OCI-LY7 (cell line): ENCODE data around the gene SSRP1. TPM values are rescaled to one million over a fixed set of nuclear protein-coding genes. Genes with fewer than 3 reads are reported as not detected.

Experiments used
- BruUV-seq: library from RNA; stranded (reverse); fragments of 400-500 nt; replicated peaks from 2 replicates; lab custom pipeline; 2021; lab: Mats Ljungman, UMichigan
- CTCF ChIA-PET: fragments of 300-600 bp; sonication (Branson Sonifier 250); formaldehyde crosslinking; loops from one replicate; lab custom pipeline; 2022; ENCODE audit warnings: antibody characterized with exemption; ENCODE audit not compliant: unreplicated experiment; lab: Charles Lee
- POLR2A ChIA-PET: fragments of 300-600 bp; sonication (Branson Sonifier 250); formaldehyde crosslinking; loops from one replicate; lab custom pipeline; 2022; ENCODE audit warnings: antibody characterized with exemption; lab: Charles Lee
- DNase-seq: peaks from one replicate; pipeline ENCODE4 v3.0.0-alpha.2; 2015; ENCODE audit warnings: low spot score
- H2AFZ ChIP-seq: fragments of 200-600 bp; sonication (generic), shearing (Covaris generic); 2 replicates; pipeline ENCODE4 v1.6.1; 2014; ENCODE audit warnings: mild to moderate bottlenecking, antibody characterized with exemption, low read length, moderate library complexity
- H3K27ac ChIP-seq: fragments of 200-600 bp; sonication (generic); 2 replicates; pipeline ENCODE4 v1.5.1; 2014; ENCODE audit warnings: mixed run types, low read depth, mild to moderate bottlenecking, moderate library complexity, low read length, inconsistent platforms; ENCODE audit not compliant: poor library complexity, severe bottlenecking
- H3K36me3 ChIP-seq: fragments of 200-600 bp; sonication (generic); 2 replicates; pipeline ENCODE4 v1.6.1; 2014; ENCODE audit warnings: mild to moderate bottlenecking, antibody characterized with exemption, low read length, moderate library complexity, mixed read lengths; ENCODE audit not compliant: insufficient read depth
- H3K4me1 ChIP-seq: fragments of 200-600 bp; sonication (generic); 2 replicates; pipeline ENCODE4 v1.5.1; 2014; ENCODE audit warnings: mild to moderate bottlenecking, low read length; ENCODE audit not compliant: insufficient read depth, poor library complexity, severe bottlenecking
- H3K4me2 ChIP-seq: fragments of 200-600 bp; sonication (generic); 2 replicates; pipeline ENCODE4 v1.6.1; 2014; ENCODE audit warnings: mild to moderate bottlenecking, low read length
- H3K4me3 ChIP-seq: fragments of 200-600 bp; sonication (generic); 2 replicates; pipeline ENCODE4 v1.5.1; 2014; ENCODE audit warnings: mild to moderate bottlenecking, low read depth, low read length; ENCODE audit not compliant: poor library complexity, severe bottlenecking
- H3K79me2 ChIP-seq: fragments of 200-600 bp; sonication (generic); 2 replicates; pipeline ENCODE4 v1.6.1; 2016; ENCODE audit warnings: low read depth, mild to moderate bottlenecking, low read length, moderate library complexity, mixed read lengths; ENCODE audit not compliant: insufficient read depth
- H3K9me2 ChIP-seq: fragments of 200-600 bp; sonication (generic); 2 replicates; pipeline ENCODE4 v1.6.1; 2016; ENCODE audit warnings: mild to moderate bottlenecking, low read length, mixed read lengths; ENCODE audit not compliant: insufficient read depth
- H3K9me3 ChIP-seq: fragments of 200-600 bp; sonication (generic); 2 replicates; pipeline ENCODE4 v1.6.1; 2014; ENCODE audit warnings: mild to moderate bottlenecking, mixed run types, low read length, mixed read lengths
- H4K20me1 ChIP-seq: fragments of 200-600 bp; sonication (generic); 2 replicates; pipeline ENCODE4 v1.6.1; 2014; ENCODE audit warnings: mild to moderate bottlenecking, antibody characterized with exemption, low read length, moderate library complexity, mixed read lengths; ENCODE audit not compliant: insufficient read depth
- EZH2phosphoT487 ChIP-seq: fragments of 200-600 bp; sonication (generic); IDR thresholded peaks from 2 replicates; pipeline ENCODE4 v1.6.1; 2018; ENCODE audit warnings: low read depth, borderline replicate concordance, mild to moderate bottlenecking, mixed run types, antibody characterized with exemption, low read length, moderate library complexity, mixed read lengths
- intact Hi-C: fragments of 100-400 bp; cut with micrococcal nuclease; formaldehyde crosslinking; loops from one replicate; pipeline ENCODE4 v1.10.0; 2022; ENCODE audit not compliant: unreplicated experiment
- total RNA-seq, 2 experiments: library from RNA; depleted of rRNA in 1 of 2; stranded (reverse); fragments of >200 nt in 1 of 2; shearing (Covaris generic) in 1 of 2; gene quantifications; 2 replicates each; pipeline ENCODE4 v1.2.3, GENCODE V29; 2014 to 2022
- TF ChIP-seq, protein P1 (sequence below): fragments of 200-600 bp; sonication (generic); conservative IDR thresholded peaks from 2 replicates; pipeline ENCODE4 v1.5.1; 2014; ENCODE audit warnings: mild to moderate bottlenecking, antibody characterized with exemption, low read length, moderate library complexity, mixed read lengths

SSRP1 gene
- total RNA-seq, 2 experiments from 2014 or later, result 146 to 221 TPM

GRCh38 chr11:57359896-57360690 is 24.4 kb upstream of the SSRP1 start:
- Histone ChIP-seq H3K4me2 (no peak overlapping the region), H3K36me3 (no peaks in the 10 kb centered on the region), H4K20me1 (no peaks in the 10 kb centered on the region), H2AFZ (no peak overlapping the region), H3K4me1 (no peaks in the 10 kb centered on the region), H3K9me3 (no peaks in the 10 kb centered on the region), H3K79me2 (no peaks in the 10 kb centered on the region), H3K27ac (no peak overlapping the region), H3K4me3 (no peak overlapping the region), H3K9me2 (no peaks in the 10 kb centered on the region)
- ChIA-PET POLR2A (interaction anchor here (0.6 kb wide), 1 partner anchor 13 kb away, joined by 3 read pairs; no protein-coding TSS in a partner anchor), CTCF (no interaction called here)
- intact Hi-C loops, result no loop called here
- no TSS peak for BruUV-seq
- TF ChIP-seq, protein P1, sequence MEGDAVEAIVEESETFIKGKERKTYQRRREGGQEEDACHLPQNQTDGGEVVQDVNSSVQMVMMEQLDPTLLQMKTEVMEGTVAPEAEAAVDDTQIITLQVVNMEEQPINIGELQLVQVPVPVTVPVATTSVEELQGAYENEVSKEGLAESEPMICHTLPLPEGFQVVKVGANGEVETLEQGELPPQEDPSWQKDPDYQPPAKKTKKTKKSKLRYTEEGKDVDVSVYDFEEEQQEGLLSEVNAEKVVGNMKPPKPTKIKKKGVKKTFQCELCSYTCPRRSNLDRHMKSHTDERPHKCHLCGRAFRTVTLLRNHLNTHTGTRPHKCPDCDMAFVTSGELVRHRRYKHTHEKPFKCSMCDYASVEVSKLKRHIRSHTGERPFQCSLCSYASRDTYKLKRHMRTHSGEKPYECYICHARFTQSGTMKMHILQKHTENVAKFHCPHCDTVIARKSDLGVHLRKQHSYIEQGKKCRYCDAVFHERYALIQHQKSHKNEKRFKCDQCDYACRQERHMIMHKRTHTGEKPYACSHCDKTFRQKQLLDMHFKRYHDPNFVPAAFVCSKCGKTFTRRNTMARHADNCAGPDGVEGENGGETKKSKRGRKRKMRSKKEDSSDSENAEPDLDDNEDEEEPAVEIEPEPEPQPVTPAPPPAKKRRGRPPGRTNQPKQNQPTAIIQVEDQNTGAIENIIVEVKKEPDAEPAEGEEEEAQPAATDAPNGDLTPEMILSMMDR, result no peak
- no peak for TF ChIP-seq EZH2phosphoT487
- DNase-seq, result no peak

DNA sequence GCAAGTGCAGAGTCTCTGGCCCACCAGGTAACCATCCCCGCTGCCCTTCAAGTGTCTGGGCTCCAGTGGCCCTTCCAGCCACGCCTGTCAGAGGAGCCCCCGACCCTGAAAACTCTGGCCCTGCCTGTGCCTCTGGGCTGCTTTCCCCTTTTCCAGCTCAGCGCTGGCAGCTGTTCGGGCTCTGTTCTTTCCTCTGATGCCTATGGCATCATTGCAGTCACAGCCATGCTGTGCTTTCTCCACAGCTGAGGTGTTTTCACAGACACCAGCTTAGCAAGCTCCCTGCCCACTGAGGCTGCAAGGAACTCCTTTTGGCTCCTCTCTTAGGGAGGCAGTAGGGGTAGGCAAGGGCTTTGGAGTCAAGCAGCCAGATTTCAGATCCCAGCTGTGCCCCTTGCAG is 23.7 kb upstream of the SSRP1 start:
- ChIA-PET CTCF (no interaction called here), POLR2A (interaction anchor here (0.6 kb wide), 1 partner anchor 14 kb away, joined by 3 read pairs; no protein-coding TSS in a partner anchor)
- no peaks in the 10 kb centered on the region for H3K9me3 ChIP-seq
- no peaks in the 10 kb centered on the region for H3K36me3 ChIP-seq
- no peaks in the 10 kb centered on the region for H3K79me2 ChIP-seq
- DNase-seq, result no peak
- no peak for TF ChIP-seq EZH2phosphoT487
- TF ChIP-seq, protein P1, result no peak
- intact Hi-C loops, result no loop called here
- H2AFZ ChIP-seq, result no peak overlapping the region
- no peaks in the 10 kb centered on the region for H3K9me2 ChIP-seq
- BruUV-seq, result no TSS peak
- no peak overlapping the region for H3K4me3 ChIP-seq
- no peaks in the 10 kb centered on the region for H4K20me1 ChIP-seq
- H3K27ac ChIP-seq, result no peak overlapping the region
- H3K4me2 ChIP-seq, result no peak overlapping the region
- no peaks in the 10 kb centered on the region for H3K4me1 ChIP-seq

GRCh38 chr11:57358991-57359390 is 23.3 kb upstream of the SSRP1 start:
- Histone ChIP-seq H3K79me2 (no peaks in the 10 kb centered on the region), H3K9me3 (no peaks in the 10 kb centered on the region), H3K27ac (no peak overlapping the region), H3K4me3 (no peak overlapping the region), H3K4me2 (no peak overlapping the region), H2AFZ (no peak overlapping the region), H3K36me3 (no peaks in the 10 kb centered on the region), H4K20me1 (no peaks in the 10 kb centered on the region), H3K9me2 (no peaks in the 10 kb centered on the region), H3K4me1 (no peaks in the 10 kb centered on the region)
- TF ChIP-seq, protein P1, result no peak
- no peak for TF ChIP-seq EZH2phosphoT487
- POLR2A ChIA-PET, result no interaction called here
- no peak for DNase-seq
- BruUV-seq, result no TSS peak
- CTCF ChIA-PET, result no interaction called here
- intact Hi-C loops, result no loop called here
